ENCODE data around the gene TBC1D9. TPM values are rescaled to one million over a fixed set of nuclear protein-coding genes. Genes with fewer than 3 reads are reported as not detected.
A peak's percentile ranks its signal among the peaks of the same experiment; 100 is the strongest.

TBC1D9 gene
- total RNA-seq, 2 experiments from 2014 or later = 1.0 to 13.0 TPM

- no peaks in the 10 kb centered on the region for H3K36me3 ChIP-seq (ENCODE audit: insufficient read depth, low read length)
- no peak for DNase-seq (ENCODE audit: low spot score)
- ChIA-PET CTCF (ENCODE audit: unreplicated experiment) (no interaction called here), POLR2A (interaction anchor here (0.6 to 7.9 kb wide), 11 partner anchors 8 to 109 kb away, joined by 3 to 124 read pairs (median 3); no protein-coding TSS in a partner anchor)
- no TSS peak for BruUV-seq (replicated peaks)
- H3K4me1 ChIP-seq (ENCODE audit: insufficient read depth, low read length, poor library complexity, severe bottlenecking) = peaks cover 57% of the 10 kb centered on the region
- intact Hi-C loops (cut with micrococcal nuclease; ENCODE audit: unreplicated experiment) = loop anchor here (5.0 kb wide), 1 partner anchor 95 kb away; no protein-coding TSS in a partner anchor
- H3K27ac ChIP-seq (ENCODE audit: low read depth, low read length, poor library complexity, severe bottlenecking) = no peak overlapping the region
- no peak for TF ChIP-seq EZH2phosphoT487 (IDR thresholded peaks at IDR 0.05; ENCODE audit: borderline replicate concordance, low read depth, low read length)
- no peak for TF ChIP-seq CTCF (conservative IDR thresholded peaks at IDR 0.05; ENCODE audit: low read length)
- H3K79me2 ChIP-seq (ENCODE audit: insufficient read depth, low read depth, low read length) = no peaks in the 10 kb centered on the region
- peak overlapping the region; percentile 14 for H3K4me3 ChIP-seq (ENCODE audit: low read depth, low read length, poor library complexity, severe bottlenecking)
- H3K4me2 ChIP-seq (ENCODE audit: low read length) = peak overlapping the region; percentile 35
- H3K9me3 ChIP-seq (ENCODE audit: low read length) = no peaks in the 10 kb centered on the region
- peak overlapping the region; percentile 70 for H2AFZ ChIP-seq (ENCODE audit: low read length)
- H4K20me1 ChIP-seq (ENCODE audit: insufficient read depth, low read length) = no peaks in the 10 kb centered on the region
- H3K9me2 ChIP-seq (ENCODE audit: insufficient read depth, low read length) = no peaks in the 10 kb centered on the region
Measured at GRCh38 chr4:140717313-140717712, 38.9 kb downstream of the TBC1D9 start.

GRCh38 chr4:140715119-140715518 lies 41.1 kb downstream of the TBC1D9 start:
- H3K9me2 ChIP-seq (ENCODE audit: insufficient read depth, low read length) = no peaks in the 10 kb centered on the region
- no peaks in the 10 kb centered on the region for H3K36me3 ChIP-seq (ENCODE audit: insufficient read depth, low read length)
- ChIA-PET CTCF (ENCODE audit: unreplicated experiment) (no interaction called here), POLR2A (interaction anchor here (0.5 to 1.5 kb wide), 4 partner anchors 9 to 80 kb away, joined by 3 to 6 read pairs (median 3); no protein-coding TSS in a partner anchor)
- no TSS peak for BruUV-seq (replicated peaks)
- TF ChIP-seq EZH2phosphoT487 (IDR thresholded peaks at IDR 0.05; ENCODE audit: borderline replicate concordance, low read depth, low read length) (no peak), CTCF (conservative IDR thresholded peaks at IDR 0.05; ENCODE audit: low read length) (no peak)
- DNase-seq (ENCODE audit: low spot score) = no peak
- peaks cover 53% of the 10 kb centered on the region for H3K4me1 ChIP-seq (ENCODE audit: insufficient read depth, low read length, poor library complexity, severe bottlenecking)
- no peak overlapping the region for H2AFZ ChIP-seq (ENCODE audit: low read length)
- H3K4me3 ChIP-seq (ENCODE audit: low read depth, low read length, poor library complexity, severe bottlenecking) = no peak overlapping the region
- intact Hi-C loops (cut with micrococcal nuclease; ENCODE audit: unreplicated experiment) = loop anchor here (5.0 kb wide), 1 partner anchor 93 kb away; no protein-coding TSS in a partner anchor
- H4K20me1 ChIP-seq (ENCODE audit: insufficient read depth, low read length) = no peaks in the 10 kb centered on the region
- no peak overlapping the region for H3K4me2 ChIP-seq (ENCODE audit: low read length)
- H3K79me2 ChIP-seq (ENCODE audit: insufficient read depth, low read depth, low read length) = no peaks in the 10 kb centered on the region
- H3K9me3 ChIP-seq (ENCODE audit: low read length) = no peaks in the 10 kb centered on the region
- no peak overlapping the region for H3K27ac ChIP-seq (ENCODE audit: low read depth, low read length, poor library complexity, severe bottlenecking)

- no peaks in the 10 kb centered on the region for H3K79me2 ChIP-seq (ENCODE audit: insufficient read depth, low read depth, low read length)
- CTCF ChIA-PET (ENCODE audit: unreplicated experiment) = no interaction called here
- H3K9me2 ChIP-seq (ENCODE audit: insufficient read depth, low read length) = no peaks in the 10 kb centered on the region
Measured at GRCh38 chr4:140711910-140712309, 44.3 kb downstream of the TBC1D9 start.

More at GRCh38 chr4:140711910-140712309, 44.3 kb downstream of the TBC1D9 start:
- no peak overlapping the region for H3K27ac ChIP-seq (ENCODE audit: low read depth, low read length, poor library complexity, severe bottlenecking)
- intact Hi-C loops (cut with micrococcal nuclease; ENCODE audit: unreplicated experiment) = no loop called here
- no TSS peak for BruUV-seq (replicated peaks)
- no peak for TF ChIP-seq EZH2phosphoT487 (IDR thresholded peaks at IDR 0.05; ENCODE audit: borderline replicate concordance, low read depth, low read length)
- TF ChIP-seq CTCF (conservative IDR thresholded peaks at IDR 0.05; ENCODE audit: low read length) = no peak
- no peaks in the 10 kb centered on the region for H3K36me3 ChIP-seq (ENCODE audit: insufficient read depth, low read length)
- POLR2A ChIA-PET = interaction anchor here (5.5 kb wide), 1 partner anchor 9 kb away, joined by 73 read pairs; no protein-coding TSS in a partner anchor
- H3K4me2 ChIP-seq (ENCODE audit: low read length) = no peak overlapping the region
- peaks cover 32% of the 10 kb centered on the region for H3K4me1 ChIP-seq (ENCODE audit: insufficient read depth, low read length, poor library complexity, severe bottlenecking)
- no peak overlapping the region for H3K4me3 ChIP-seq (ENCODE audit: low read depth, low read length, poor library complexity, severe bottlenecking)
- no peaks in the 10 kb centered on the region for H4K20me1 ChIP-seq (ENCODE audit: insufficient read depth, low read length)
- no peaks in the 10 kb centered on the region for H3K9me3 ChIP-seq (ENCODE audit: low read length)
- DNase-seq (ENCODE audit: low spot score) = no peak
- H2AFZ ChIP-seq (ENCODE audit: low read length) = no peak overlapping the region
